Measurements from ENCODE around the gene CDH4. TPM values are rescaled to one million over a fixed set of nuclear protein-coding genes. Genes with fewer than 3 reads are reported as not detected.

The CDH4 gene
- total RNA-seq, 2 experiments from 2014 or later, result 0.06 to 0.08 TPM

GRCh38 chr20:61238813-61239212 is 13.2 kb upstream of the CDH4 start:
- H3K36me3 Mint-ChIP-seq, result no peaks in the 10 kb centered on the region
- H3K4me3 Mint-ChIP-seq, result no peak overlapping the region
- peaks cover 4% of the 10 kb centered on the region for H3K27me3 Mint-ChIP-seq
- no peak overlapping the region for H3K27ac Mint-ChIP-seq
- no peaks in the 10 kb centered on the region for H3K9me3 Mint-ChIP-seq
- no peaks in the 10 kb centered on the region for H3K4me1 Mint-ChIP-seq
- DNase-seq, result no peak

- H3K9me3 Mint-ChIP-seq, result no peaks in the 10 kb centered on the region
- no peaks in the 10 kb centered on the region for H3K4me1 Mint-ChIP-seq
- no peaks in the 10 kb centered on the region for H3K36me3 Mint-ChIP-seq
- no peak for DNase-seq
- no peak overlapping the region for H3K27ac Mint-ChIP-seq
- H3K4me3 Mint-ChIP-seq, result no peak overlapping the region
- H3K27me3 Mint-ChIP-seq, result peaks cover 4% of the 10 kb centered on the region
Measured at GRCh38 chr20:61240814-61241213, 11.2 kb upstream of the CDH4 start.

DNA sequence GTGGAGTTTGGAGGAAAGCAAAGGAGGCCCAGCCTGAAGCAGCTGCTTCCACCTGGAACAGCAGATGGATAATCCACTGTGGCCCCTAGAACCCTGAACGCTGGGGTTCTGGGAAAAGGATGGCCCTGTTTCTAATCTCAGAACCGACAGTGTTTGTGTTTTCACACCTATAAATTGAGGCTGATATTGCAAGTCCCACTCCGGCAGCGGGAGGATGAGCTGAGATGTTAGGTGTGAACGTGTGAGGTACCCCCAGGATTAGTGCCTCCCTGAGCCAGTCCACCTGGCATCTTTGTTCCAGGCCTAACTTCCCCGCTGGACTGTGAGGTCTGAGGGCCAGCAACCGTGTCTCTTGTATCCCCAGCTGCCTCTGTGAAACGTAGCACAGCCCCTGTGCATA is 7.8 kb upstream of the CDH4 start:
- H3K27me3 Mint-ChIP-seq, result peaks cover 14% of the 10 kb centered on the region
- H3K4me3 Mint-ChIP-seq, result no peak overlapping the region
- no peaks in the 10 kb centered on the region for H3K4me1 Mint-ChIP-seq
- no peaks in the 10 kb centered on the region for H3K9me3 Mint-ChIP-seq
- H3K36me3 Mint-ChIP-seq, result no peaks in the 10 kb centered on the region
- DNase-seq, result no peak
- no peak overlapping the region for H3K27ac Mint-ChIP-seq

DNA sequence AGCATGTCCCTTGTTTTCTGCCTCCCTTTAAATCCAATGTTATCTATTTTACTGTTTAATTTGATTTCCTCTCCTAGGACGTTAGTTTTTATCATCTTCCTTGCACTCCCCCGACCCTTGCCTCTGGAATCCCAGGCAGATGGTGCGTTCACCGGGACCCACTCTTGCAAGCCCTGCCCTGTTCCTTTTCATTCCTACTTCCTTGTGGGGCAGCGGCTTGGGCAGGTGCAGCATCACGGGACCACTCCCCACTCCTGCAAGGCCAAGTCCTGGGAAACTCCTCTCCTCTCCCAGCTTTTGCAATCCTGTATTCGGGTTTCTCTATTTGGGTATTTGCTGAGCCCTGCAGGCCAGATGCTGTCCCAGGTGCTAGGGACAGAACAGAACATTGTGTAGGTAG is 5.8 kb upstream of the CDH4 start:
- Mint-ChIP-seq H3K27me3 (peaks cover 31% of the 10 kb centered on the region), H3K4me3 (no peak overlapping the region), H3K27ac (no peak overlapping the region), H3K36me3 (no peaks in the 10 kb centered on the region), H3K9me3 (no peaks in the 10 kb centered on the region), H3K4me1 (no peaks in the 10 kb centered on the region)
- DNase-seq, result no peak

GRCh38 chr20:61249626-61250025 is 2.4 kb upstream of the CDH4 start:
- Mint-ChIP-seq H3K4me3 (no peak overlapping the region), H3K36me3 (no peaks in the 10 kb centered on the region), H3K9me3 (no peaks in the 10 kb centered on the region), H3K27me3 (peaks cover 45% of the 10 kb centered on the region), H3K27ac (no peak overlapping the region), H3K4me1 (no peaks in the 10 kb centered on the region)
- no peak for DNase-seq

GRCh38 chr20:61252601-61253263 is 671 bp downstream of the CDH4 start:
- H3K36me3 Mint-ChIP-seq, result no peaks in the 10 kb centered on the region
- no peak overlapping the region for H3K27ac Mint-ChIP-seq
- H3K4me1 Mint-ChIP-seq, result no peaks in the 10 kb centered on the region
- H3K27me3 Mint-ChIP-seq, result peaks cover 65% of the 10 kb centered on the region
- DNase-seq, result peak; percentile 4
- H3K4me3 Mint-ChIP-seq, result no peak overlapping the region
- no peaks in the 10 kb centered on the region for H3K9me3 Mint-ChIP-seq

DNA sequence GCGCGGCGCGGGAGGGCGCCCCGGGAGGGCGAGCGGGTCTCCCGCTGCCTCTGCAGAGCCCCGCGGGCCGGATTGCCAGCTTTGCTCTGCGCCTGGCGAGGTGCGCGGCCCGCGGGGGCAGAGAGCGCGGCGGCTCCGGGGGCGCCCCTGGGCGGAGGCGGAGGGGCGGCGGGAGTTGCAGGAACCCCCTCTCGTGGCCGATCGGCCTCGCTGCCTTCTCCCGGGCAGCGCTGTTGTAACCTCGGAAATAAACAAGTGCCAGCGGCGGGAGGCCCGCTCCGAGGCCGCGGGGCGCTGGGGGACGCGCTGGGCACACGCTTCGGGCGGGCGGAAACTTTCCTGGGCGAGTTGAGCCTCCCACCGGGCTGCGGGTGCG is 1.2 kb downstream of the CDH4 start:
- Mint-ChIP-seq H3K27ac (no peak overlapping the region), H3K9me3 (no peaks in the 10 kb centered on the region), H3K36me3 (no peaks in the 10 kb centered on the region), H3K4me1 (no peaks in the 10 kb centered on the region), H3K4me3 (no peak overlapping the region), H3K27me3 (peaks cover 63% of the 10 kb centered on the region)
- peak; percentile 8 for DNase-seq

- H3K9me3 Mint-ChIP-seq, result no peaks in the 10 kb centered on the region
- no peak overlapping the region for H3K27ac Mint-ChIP-seq
- peaks cover 60% of the 10 kb centered on the region for H3K27me3 Mint-ChIP-seq
- H3K36me3 Mint-ChIP-seq, result no peaks in the 10 kb centered on the region
- H3K4me1 Mint-ChIP-seq, result no peaks in the 10 kb centered on the region
- DNase-seq, result peak; percentile 3
- H3K4me3 Mint-ChIP-seq, result peak overlapping the region; percentile 43
Measured at GRCh38 chr20:61253640-61254511, 1.8 kb downstream of the CDH4 start.

DNA sequence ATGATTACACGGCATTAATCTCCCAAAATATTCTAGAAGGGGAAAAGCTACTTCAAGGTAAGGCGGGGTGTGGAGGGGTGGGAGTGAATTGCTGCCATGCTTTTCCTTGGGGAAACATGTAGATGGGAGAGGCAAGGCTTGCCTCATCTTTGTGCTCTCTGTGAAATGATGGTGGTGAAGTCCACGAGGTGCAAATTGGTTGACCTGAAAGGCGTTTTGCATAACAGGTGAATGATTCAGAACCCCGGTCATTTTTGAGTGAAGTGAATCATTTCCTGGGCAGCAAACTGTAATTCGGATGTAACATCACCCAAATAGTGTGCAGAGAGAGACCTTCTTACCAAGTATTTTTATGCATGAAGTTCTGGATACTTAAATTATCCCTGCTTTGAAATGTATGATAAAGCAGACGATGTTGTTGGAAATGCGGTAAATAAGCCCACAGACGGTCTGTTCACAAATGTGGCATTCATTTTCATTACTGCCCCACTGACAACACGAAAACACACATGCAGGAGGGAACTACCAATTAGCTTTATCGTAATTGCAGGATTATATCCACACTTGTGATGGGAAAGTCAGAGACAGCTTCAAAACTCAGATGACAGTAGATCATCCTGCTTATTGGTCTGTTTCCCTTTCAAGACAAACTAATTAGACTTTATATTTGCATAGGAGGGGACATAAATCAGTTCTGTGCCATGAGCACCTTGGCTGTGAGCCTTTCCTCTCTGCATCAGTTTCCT is 3.0 kb downstream of the CDH4 start:
- no peak for DNase-seq
- H3K9me3 Mint-ChIP-seq, result no peaks in the 10 kb centered on the region
- H3K4me1 Mint-ChIP-seq, result no peaks in the 10 kb centered on the region
- no peaks in the 10 kb centered on the region for H3K36me3 Mint-ChIP-seq
- no peak overlapping the region for H3K27ac Mint-ChIP-seq
- H3K27me3 Mint-ChIP-seq, result peaks cover 50% of the 10 kb centered on the region
- H3K4me3 Mint-ChIP-seq, result no peak overlapping the region

DNA sequence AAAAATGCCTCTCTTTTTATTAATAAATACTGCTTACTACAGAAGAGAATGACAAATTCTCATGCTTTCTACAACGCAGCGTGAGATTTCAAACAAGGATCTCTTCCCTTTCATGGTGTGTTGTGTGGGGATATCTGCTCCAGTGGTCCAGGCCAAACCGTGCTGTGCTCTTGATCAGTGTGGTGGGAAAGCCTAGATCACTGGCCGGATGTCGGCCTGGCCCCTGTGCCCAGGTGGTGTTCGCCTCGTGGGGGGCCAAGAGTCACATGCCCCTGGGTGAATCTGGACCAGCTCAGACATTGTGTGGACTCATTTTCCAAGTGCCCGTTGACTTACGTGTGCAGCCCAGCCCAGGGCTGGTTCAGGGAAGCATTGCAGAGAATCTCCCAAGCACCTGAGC is 4.3 kb downstream of the CDH4 start:
- Mint-ChIP-seq H3K27me3 (peaks cover 39% of the 10 kb centered on the region), H3K4me1 (no peaks in the 10 kb centered on the region), H3K36me3 (no peaks in the 10 kb centered on the region), H3K4me3 (no peak overlapping the region), H3K27ac (no peak overlapping the region), H3K9me3 (no peaks in the 10 kb centered on the region)
- no peak for DNase-seq

GRCh38 chr20:61256824-61257223 is 4.8 kb downstream of the CDH4 start:
- H3K4me1 Mint-ChIP-seq, result no peaks in the 10 kb centered on the region
- H3K36me3 Mint-ChIP-seq, result no peaks in the 10 kb centered on the region
- H3K27me3 Mint-ChIP-seq, result peaks cover 35% of the 10 kb centered on the region
- no peak for DNase-seq
- H3K9me3 Mint-ChIP-seq, result no peaks in the 10 kb centered on the region
- H3K4me3 Mint-ChIP-seq, result no peak overlapping the region
- H3K27ac Mint-ChIP-seq, result no peak overlapping the region

DNA sequence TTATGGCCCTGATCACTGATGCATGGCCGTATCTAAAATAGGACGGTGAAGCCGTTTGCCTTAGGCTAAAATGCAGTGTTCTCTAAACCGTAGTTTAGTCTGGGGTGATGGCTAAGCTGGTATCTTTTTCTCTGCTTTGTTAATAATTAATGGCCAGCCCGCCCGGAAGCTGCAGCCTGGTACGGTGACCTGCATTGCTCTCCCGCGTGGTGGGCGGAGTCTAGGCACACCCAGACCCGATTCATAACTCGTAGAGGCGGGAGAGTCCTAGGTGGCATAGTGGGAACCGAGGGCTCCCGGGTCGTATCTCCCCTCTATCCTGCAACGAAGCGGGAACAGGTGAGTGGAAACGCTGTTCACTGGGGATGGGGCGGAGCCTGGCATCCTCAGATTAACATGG is 5.5 kb downstream of the CDH4 start:
- Mint-ChIP-seq H3K9me3 (no peaks in the 10 kb centered on the region), H3K36me3 (no peaks in the 10 kb centered on the region), H3K4me3 (no peak overlapping the region), H3K4me1 (no peaks in the 10 kb centered on the region), H3K27me3 (peaks cover 40% of the 10 kb centered on the region), H3K27ac (no peak overlapping the region)
- no peak for DNase-seq

DNA sequence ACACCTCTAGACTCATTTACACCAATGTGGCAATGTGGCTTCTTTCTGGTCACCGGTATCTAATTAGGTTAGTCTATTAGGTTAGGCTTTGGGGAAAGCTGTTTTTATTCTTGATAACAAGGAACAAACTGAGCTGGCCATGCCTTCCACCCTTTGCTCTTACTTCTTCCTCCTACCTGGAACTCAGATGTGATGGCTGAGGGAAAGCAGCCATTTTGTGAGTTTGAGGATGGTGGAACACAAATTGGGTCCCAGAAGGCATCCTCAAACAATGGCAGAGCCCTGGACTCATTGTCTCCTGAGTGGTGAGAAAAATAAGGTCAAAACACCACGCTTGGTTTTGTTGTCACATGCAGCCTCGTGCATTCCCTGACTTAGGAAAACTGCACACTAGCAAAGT is 7.7 kb downstream of the CDH4 start:
- no peaks in the 10 kb centered on the region for H3K36me3 Mint-ChIP-seq
- no peak overlapping the region for H3K27ac Mint-ChIP-seq
- DNase-seq, result no peak
- peaks cover 2% of the 10 kb centered on the region for H3K4me1 Mint-ChIP-seq
- H3K27me3 Mint-ChIP-seq, result peaks cover 43% of the 10 kb centered on the region
- no peak overlapping the region for H3K4me3 Mint-ChIP-seq
- no peaks in the 10 kb centered on the region for H3K9me3 Mint-ChIP-seq

DNA sequence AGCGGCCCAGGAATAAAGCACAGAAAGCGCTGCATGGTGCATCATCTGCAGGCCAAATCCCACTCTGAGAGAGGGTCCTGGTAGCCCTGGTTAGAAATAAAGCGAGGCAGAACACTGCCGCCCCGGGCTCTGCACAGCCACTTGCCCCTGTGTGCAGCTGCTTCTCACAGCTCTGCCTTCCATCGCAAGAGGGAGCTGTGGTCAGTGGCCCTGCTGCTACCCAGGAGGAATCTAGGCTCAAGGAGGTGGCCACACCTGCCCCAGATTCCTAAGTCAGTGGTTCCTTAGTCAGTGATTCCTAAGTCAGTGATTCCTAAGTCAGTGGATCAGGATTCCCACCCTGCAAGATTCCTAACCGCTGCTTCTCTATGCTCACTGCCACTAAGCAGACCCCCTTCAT is 8.8 kb downstream of the CDH4 start:
- Mint-ChIP-seq H3K27ac (no peak overlapping the region), H3K27me3 (peaks cover 39% of the 10 kb centered on the region), H3K4me1 (peaks cover 2% of the 10 kb centered on the region), H3K4me3 (no peak overlapping the region), H3K36me3 (no peaks in the 10 kb centered on the region), H3K9me3 (no peaks in the 10 kb centered on the region)
- no peak for DNase-seq

GRCh38 chr20:61262036-61262435 is 10.0 kb downstream of the CDH4 start:
- no peak overlapping the region for H3K27ac Mint-ChIP-seq
- no peak for DNase-seq
- H3K9me3 Mint-ChIP-seq, result no peaks in the 10 kb centered on the region
- H3K36me3 Mint-ChIP-seq, result no peaks in the 10 kb centered on the region
- H3K4me3 Mint-ChIP-seq, result no peak overlapping the region
- H3K4me1 Mint-ChIP-seq, result peaks cover 2% of the 10 kb centered on the region
- peaks cover 41% of the 10 kb centered on the region for H3K27me3 Mint-ChIP-seq

Measured in activated naive CD8-positive, alpha-beta T cell treated with anti-CD3 and anti-CD28 coated beads for 36 hours (primary cell).